ENCODE results near the gene HES2. TPM values are rescaled to one million over a fixed set of nuclear protein-coding genes. Genes with fewer than 3 reads are reported as not detected.

Gene HES2
- total and polyA plus RNA-seq, 2 experiments from 2014 or later = 1.6 to 2.1 TPM

DNA sequence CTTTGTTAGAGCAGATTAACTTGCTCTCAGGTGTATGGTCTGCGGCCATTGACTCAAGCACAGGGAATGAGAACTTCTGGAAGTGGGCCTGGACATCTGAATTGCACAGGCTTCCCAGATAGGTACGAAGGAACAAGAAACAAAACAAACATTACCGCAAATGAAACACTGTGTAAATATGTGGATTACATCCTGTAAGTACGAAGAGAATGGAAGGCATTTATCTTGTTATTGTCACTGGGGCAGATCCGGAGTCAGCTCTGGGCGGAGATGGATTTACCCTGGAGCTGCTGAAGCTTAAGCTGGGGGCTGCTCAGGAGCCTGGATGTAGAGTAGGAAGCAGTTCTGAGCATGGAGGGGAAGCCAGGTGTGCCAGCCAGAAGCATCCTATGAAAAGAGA, 6.8 kb downstream of the HES2 start:
- H3K27ac ChIP-seq (ENCODE audit: low read depth) = no peak overlapping the region
- H3K27me3 ChIP-seq (ENCODE audit: insufficient read depth) = peaks cover 49% of the 10 kb centered on the region
- H3K4me2 ChIP-seq = no peak overlapping the region
- no peak overlapping the region for H2AFZ ChIP-seq
- Mint-ChIP-seq H3K36me3 (ENCODE audit: low read depth) (no peaks in the 10 kb centered on the region), H3K4me1 (peaks cover 9% of the 10 kb centered on the region), H3K4me3 (no peak overlapping the region), H3K9me3 (no peaks in the 10 kb centered on the region; the same call in 2 of the 3 replicates), H3K27me3 (ENCODE audit: insufficient read depth, low read depth, poor library complexity) (peaks cover 46% of the 10 kb centered on the region), H3K27ac (no peak overlapping the region)
- no peaks in the 10 kb centered on the region for H3K9me2 ChIP-seq (ENCODE audit: insufficient read depth)
- 0 out of 2 replicates have a peak, but pooled peaks cover 6% of the 10 kb centered on the region for H3F3A ChIP-seq (replicated peaks; ENCODE audit: low read depth)
- peaks cover 5% of the 10 kb centered on the region; the same call in 1 of the 2 replicates for H4K20me1 ChIP-seq (replicated peaks; ENCODE audit: insufficient read depth)
- DNase-seq (ENCODE audit: low spot score) (no peak), ATAC-seq (no peak)
- H3K4me1 ChIP-seq (ENCODE audit: insufficient read depth) = peaks cover 11% of the 10 kb centered on the region
- no peaks in the 10 kb centered on the region for H3K79me2 ChIP-seq (replicated peaks; ENCODE audit: insufficient read depth)
- H3K36me3 ChIP-seq (ENCODE audit: insufficient read depth) = no peaks in the 10 kb centered on the region
- H3K4me3 ChIP-seq = no peak overlapping the region
- no peak for TF ChIP-seq JUNB (IDR thresholded peaks at IDR 0.05; ENCODE audit: unreplicated experiment)

DNA sequence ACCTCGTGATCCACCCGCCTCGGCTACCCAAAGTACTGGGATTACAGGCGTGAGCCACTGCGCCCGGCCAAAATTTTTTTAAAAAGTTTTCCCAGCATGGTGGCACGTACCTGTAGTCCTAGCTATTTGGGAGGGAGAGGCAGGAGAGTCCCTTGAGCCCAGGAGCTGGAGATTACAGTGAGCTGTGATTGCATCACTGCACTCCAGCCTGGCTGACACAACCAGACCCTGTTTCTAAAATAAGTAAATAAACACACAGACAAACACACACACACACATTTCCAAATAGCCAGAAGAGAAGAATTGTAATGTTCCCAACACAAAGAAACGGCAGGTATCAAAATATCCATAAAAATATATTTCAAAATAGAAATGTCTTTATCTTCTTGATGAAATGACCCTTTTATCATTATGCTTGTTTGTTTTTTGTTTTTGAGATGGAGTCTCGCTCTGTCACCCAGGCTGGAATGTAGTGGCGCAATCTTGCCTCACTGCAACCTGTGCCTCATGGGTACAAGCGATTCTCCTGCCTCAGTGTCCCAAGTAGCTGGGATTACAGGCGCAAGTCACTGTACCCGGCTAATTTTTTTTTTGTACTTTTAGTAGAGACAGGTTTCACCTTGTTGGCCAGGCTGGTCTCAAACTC, 9.3 kb downstream of the HES2 start:
- Histone ChIP-seq H3K36me3 (ENCODE audit: insufficient read depth) (no peaks in the 10 kb centered on the region), H3K4me2 (no peak overlapping the region), H3K9me2 (ENCODE audit: insufficient read depth) (no peaks in the 10 kb centered on the region), H3F3A (replicated peaks; ENCODE audit: low read depth) (0 out of 2 replicates have a peak, but pooled peaks cover 6% of the 10 kb centered on the region), H3K27me3 (ENCODE audit: insufficient read depth) (peaks cover 27% of the 10 kb centered on the region), H3K4me1 (ENCODE audit: insufficient read depth) (peaks cover 9% of the 10 kb centered on the region), H3K4me3 (no peak overlapping the region), H3K27ac (ENCODE audit: low read depth) (no peak overlapping the region), H4K20me1 (replicated peaks; ENCODE audit: insufficient read depth) (no peaks in the 10 kb centered on the region), H3K79me2 (replicated peaks; ENCODE audit: insufficient read depth) (no peaks in the 10 kb centered on the region), H2AFZ (no peak overlapping the region)
- no peaks in the 10 kb centered on the region for H3K36me3 Mint-ChIP-seq (ENCODE audit: low read depth)
- DNase-seq (ENCODE audit: low spot score) = no peak
- H3K4me3 Mint-ChIP-seq = no peak overlapping the region
- no peak for ATAC-seq
- no peaks in the 10 kb centered on the region; the same call in 2 of the 3 replicates for H3K9me3 Mint-ChIP-seq
- peaks cover 22% of the 10 kb centered on the region for H3K27me3 Mint-ChIP-seq (ENCODE audit: insufficient read depth, low read depth, poor library complexity)
- no peak overlapping the region for H3K27ac Mint-ChIP-seq
- H3K4me1 Mint-ChIP-seq = peaks cover 6% of the 10 kb centered on the region
- TF ChIP-seq STAT1 (IDR thresholded peaks at IDR 0.05; ENCODE audit: unreplicated experiment) (no peak), JUNB (IDR thresholded peaks at IDR 0.05; ENCODE audit: unreplicated experiment) (no peak), NANOG (IDR thresholded peaks at IDR 0.05; ENCODE audit: borderline replicate concordance) (no peak), POLR2AphosphoS5 (IDR thresholded peaks at IDR 0.05; ENCODE audit: low read depth) (no peak), EZH2phosphoT487 (IDR thresholded peaks at IDR 0.05; ENCODE audit: unreplicated experiment) (no peak), ZNF331 (CRISPR knock-in tag; IDR thresholded peaks at IDR 0.05; ENCODE audit: low read depth) (no peak), CREB1 (CRISPR knock-in tag; IDR thresholded peaks at IDR 0.05; ENCODE audit: low read depth) (no peak), ZNF114 (CRISPR knock-in tag; IDR thresholded peaks at IDR 0.05) (no peak)
- TF ChIP-seq, protein P1, sequence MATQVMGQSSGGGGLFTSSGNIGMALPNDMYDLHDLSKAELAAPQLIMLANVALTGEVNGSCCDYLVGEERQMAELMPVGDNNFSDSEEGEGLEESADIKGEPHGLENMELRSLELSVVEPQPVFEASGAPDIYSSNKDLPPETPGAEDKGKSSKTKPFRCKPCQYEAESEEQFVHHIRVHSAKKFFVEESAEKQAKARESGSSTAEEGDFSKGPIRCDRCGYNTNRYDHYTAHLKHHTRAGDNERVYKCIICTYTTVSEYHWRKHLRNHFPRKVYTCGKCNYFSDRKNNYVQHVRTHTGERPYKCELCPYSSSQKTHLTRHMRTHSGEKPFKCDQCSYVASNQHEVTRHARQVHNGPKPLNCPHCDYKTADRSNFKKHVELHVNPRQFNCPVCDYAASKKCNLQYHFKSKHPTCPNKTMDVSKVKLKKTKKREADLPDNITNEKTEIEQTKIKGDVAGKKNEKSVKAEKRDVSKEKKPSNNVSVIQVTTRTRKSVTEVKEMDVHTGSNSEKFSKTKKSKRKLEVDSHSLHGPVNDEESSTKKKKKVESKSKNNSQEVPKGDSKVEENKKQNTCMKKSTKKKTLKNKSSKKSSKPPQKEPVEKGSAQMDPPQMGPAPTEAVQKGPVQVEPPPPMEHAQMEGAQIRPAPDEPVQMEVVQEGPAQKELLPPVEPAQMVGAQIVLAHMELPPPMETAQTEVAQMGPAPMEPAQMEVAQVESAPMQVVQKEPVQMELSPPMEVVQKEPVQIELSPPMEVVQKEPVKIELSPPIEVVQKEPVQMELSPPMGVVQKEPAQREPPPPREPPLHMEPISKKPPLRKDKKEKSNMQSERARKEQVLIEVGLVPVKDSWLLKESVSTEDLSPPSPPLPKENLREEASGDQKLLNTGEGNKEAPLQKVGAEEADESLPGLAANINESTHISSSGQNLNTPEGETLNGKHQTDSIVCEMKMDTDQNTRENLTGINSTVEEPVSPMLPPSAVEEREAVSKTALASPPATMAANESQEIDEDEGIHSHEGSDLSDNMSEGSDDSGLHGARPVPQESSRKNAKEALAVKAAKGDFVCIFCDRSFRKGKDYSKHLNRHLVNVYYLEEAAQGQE (IDR thresholded peaks at IDR 0.05; ENCODE audit: unreplicated experiment) = no peak
- TF ChIP-seq, protein P2, sequence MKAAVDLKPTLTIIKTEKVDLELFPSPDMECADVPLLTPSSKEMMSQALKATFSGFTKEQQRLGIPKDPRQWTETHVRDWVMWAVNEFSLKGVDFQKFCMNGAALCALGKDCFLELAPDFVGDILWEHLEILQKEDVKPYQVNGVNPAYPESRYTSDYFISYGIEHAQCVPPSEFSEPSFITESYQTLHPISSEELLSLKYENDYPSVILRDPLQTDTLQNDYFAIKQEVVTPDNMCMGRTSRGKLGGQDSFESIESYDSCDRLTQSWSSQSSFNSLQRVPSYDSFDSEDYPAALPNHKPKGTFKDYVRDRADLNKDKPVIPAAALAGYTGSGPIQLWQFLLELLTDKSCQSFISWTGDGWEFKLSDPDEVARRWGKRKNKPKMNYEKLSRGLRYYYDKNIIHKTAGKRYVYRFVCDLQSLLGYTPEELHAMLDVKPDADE (IDR thresholded peaks at IDR 0.05) = no peak
- TF ChIP-seq, protein P3, sequence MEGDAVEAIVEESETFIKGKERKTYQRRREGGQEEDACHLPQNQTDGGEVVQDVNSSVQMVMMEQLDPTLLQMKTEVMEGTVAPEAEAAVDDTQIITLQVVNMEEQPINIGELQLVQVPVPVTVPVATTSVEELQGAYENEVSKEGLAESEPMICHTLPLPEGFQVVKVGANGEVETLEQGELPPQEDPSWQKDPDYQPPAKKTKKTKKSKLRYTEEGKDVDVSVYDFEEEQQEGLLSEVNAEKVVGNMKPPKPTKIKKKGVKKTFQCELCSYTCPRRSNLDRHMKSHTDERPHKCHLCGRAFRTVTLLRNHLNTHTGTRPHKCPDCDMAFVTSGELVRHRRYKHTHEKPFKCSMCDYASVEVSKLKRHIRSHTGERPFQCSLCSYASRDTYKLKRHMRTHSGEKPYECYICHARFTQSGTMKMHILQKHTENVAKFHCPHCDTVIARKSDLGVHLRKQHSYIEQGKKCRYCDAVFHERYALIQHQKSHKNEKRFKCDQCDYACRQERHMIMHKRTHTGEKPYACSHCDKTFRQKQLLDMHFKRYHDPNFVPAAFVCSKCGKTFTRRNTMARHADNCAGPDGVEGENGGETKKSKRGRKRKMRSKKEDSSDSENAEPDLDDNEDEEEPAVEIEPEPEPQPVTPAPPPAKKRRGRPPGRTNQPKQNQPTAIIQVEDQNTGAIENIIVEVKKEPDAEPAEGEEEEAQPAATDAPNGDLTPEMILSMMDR (conservative IDR thresholded peaks at IDR 0.05; ENCODE audit: low read depth in 2 of 2) = no peak
